HG02642 (cell line): ENCODE measurements around the gene BHLHE23.

Experiments
- ATAC-seq: cut with Tn5 transposase; IDR thresholded peaks from one replicate; pipeline ENCODE4 v1.9.1; 2021; ENCODE audit warnings: mild to moderate bottlenecking; ENCODE audit not compliant: unreplicated experiment, poor library complexity

BHLHE23 gene

DNA sequence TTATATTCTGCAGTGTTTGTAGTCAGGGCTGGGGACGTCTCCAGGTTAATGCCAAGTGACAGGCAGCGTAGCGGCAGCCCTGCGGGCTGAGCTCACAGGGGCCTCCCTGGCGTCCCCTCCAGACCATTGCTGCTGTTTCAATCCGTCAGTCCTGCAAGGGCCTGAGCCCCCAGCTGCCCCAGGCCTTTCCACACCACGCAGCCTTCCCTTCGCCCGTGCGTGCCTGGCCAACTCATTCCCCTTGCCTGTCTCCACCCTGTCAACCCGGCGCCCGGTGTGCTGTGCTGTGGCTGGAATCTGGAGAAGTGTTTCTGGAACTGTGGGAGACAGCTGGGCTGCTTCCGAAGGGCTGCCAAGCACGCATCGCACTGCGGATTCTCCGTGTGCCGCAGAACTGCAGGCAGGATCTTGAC lies 11.9 kb downstream of the BHLHE23 start:
- ATAC-seq, result no peak

DNA sequence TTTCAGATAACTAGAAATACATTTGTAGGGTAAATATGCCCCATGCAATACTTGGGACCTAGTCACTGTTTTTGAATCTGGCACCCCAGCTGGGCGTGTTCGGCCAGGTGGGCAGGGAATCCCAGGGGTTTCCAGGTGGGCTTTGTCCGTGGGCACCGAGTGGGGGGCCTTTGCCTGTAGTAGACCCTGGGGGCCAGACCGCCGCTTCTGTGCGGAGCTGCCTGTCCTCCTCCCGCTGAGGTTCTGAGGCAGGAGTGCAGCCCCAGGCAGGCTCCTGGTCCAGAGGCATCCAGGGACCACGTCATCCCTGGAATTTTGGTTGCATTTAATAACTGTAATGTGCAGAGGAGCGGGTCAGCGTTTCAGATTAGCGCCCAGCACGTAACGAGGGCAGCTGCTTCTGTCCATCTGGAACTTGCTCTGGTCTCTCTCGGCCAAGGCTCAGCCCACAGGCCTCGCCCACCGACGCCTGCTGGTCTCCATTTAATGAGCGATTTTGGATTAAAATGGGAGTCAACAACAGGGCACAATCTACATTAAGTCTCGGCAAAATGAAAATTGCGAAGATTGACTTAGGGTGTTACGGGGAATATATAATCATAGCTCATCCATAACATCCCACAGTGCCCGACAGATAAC lies 12.8 kb downstream of the BHLHE23 start:
- no peak for ATAC-seq

DNA sequence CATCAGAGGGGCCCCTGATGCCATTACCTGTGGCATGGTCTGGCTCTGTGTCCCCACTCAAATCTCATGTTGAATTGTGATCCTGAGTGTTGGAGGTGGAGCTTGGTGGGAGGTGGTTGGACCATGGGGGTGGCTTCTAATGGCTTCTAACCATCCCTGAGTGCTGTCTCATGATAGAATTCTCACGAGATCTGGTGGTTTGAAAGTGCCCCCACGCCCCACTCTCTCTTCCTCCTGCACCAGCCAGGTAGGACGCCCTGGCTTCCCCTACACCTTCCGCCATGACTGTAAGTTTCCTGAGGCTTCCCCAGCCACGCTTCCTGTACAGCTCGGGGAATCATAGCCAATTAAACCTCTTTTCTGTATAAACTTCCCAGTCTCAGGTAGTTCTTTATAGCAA lies 14.9 kb downstream of the BHLHE23 start:
- no peak for ATAC-seq

DNA sequence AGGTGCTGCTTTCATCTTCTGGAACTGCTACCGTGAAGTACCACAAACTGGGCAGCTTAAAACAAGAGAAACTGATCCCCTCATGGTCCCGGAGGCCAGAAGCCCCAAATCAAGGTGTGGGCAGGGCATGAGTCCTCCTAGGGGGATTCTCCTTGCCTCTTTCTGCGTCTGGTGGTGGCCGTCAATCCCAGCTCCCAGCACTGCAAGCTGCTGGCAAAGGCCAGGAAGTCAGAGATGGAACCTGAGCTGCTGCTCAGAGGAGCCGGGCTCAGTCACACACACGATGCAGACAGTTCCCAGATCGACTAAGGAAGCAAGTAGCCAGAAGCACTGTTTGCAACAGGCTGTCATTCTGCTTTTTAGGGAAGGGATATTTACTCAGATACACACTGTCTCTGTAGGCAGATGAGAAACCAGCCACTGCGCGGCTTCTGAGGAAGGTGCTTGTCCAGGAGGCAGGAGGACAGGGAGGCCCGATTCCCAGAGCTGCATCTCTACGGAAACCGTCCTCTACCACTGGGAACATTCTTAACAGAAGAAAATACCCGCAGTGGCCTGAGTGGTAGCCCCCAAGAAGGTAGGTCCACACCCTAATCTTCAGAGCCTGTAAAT lies 15.5 kb downstream of the BHLHE23 start:
- no peak for ATAC-seq

DNA sequence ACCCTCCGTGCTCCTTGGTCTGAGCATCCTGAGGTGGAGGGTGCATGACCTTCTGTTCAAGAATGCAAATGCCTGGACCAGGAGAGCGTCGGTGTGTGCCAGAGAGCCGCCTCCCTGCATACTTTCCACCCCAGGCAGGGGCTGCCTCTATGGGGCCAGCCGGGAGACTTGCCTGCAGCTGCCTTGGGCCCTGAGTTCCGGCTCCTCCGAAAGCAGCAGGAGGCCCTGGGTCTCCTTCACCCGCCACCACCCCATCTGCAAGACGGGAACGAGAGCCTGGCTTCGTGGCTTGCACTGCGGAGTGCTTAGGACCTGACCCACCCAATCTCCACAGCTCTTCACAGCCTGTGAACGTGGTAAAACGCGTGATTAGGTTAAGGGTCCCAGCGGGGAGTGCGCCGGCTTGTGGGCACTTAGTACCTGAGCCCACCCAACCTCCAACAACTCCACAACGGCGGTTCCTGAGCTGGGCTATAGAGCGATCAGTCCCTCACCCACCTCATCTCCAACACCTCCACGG lies 16.4 kb downstream of the BHLHE23 start:
- ATAC-seq, result no peak

DNA sequence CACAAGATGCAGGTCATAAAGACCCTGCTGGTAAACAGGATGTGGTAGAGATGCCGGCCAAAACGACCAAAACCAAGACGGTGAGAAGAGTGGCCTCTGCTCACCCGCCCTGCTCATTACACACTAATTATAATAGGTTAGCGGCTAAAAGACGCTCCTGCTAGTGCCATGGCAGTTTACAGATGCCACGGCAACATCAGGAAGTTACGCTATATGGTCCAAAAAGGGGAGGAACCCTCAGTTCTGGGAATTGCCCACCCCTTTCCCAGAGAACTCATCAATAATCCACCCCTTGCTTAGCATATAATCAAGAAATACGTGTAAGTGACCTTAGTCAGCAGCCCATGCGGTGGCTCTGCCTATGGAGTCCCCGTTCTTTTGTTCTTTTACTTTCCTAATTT lies 17.6 kb downstream of the BHLHE23 start:
- no peak for ATAC-seq

DNA sequence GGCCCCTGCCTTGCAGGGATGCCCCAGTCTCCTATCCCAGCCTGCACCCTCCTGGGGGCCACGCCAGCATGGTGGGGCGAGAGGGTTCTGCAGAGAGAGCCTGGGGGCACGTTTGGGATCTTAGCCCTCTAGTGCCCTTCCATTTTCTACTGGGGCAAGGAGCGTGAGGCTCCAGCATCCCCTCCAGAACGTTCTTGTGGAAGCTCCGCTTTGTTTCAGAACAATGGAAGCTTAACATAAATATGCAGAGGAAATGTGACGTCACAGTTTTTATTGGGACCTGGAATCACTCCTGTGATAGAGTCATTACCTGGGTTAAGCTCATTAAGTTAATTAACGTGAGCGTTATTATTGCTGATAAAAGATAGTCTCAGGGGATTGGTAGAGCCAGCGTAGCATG lies 19.6 kb downstream of the BHLHE23 start:
- ATAC-seq, result no peak

DNA sequence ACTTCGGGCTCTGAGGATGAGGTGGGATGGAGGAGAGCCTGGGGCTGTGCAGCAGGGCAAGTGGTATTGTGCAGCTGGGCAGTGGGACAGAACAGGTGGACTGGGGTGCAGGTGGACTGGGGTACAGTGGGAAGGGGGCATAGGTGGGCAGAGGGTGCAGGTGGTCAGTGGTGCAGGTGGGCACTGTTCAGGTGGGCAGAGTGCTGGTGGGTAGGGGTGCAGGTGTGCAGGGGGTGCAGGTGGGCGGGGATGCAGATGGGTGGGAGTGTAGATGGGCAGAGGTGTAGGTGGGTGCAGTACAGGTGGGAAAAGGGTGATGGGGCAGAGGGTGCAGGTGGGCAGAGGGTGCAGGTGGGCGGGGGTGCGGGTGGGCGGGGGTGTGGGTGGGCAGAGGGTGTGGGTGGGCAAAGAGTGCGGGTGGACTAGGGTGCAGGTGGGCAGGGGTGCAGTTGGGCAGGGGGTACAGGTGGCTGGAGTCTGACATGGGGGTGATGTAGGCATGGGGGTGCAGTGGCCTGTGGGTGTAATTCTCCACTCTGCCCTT lies 20.4 kb downstream of the BHLHE23 start:
- ATAC-seq, result no peak

DNA sequence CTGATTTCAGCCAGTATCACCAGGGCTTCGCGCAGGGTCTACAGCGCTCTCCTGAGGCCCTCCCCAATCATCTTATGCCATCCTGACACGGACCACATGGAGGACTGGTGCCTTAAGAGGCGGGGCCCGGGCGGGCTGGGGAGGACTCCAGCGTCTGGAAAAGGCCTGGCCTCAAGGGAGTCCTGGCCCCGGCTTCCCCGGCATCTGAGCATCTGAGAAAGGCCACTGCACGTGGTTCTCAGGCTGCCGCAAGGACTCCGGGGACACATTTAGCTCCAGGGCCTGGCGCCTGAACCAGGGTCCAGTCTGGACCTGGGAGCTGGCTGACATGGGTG lies 21.4 kb downstream of the BHLHE23 start:
- ATAC-seq, result no peak

DNA sequence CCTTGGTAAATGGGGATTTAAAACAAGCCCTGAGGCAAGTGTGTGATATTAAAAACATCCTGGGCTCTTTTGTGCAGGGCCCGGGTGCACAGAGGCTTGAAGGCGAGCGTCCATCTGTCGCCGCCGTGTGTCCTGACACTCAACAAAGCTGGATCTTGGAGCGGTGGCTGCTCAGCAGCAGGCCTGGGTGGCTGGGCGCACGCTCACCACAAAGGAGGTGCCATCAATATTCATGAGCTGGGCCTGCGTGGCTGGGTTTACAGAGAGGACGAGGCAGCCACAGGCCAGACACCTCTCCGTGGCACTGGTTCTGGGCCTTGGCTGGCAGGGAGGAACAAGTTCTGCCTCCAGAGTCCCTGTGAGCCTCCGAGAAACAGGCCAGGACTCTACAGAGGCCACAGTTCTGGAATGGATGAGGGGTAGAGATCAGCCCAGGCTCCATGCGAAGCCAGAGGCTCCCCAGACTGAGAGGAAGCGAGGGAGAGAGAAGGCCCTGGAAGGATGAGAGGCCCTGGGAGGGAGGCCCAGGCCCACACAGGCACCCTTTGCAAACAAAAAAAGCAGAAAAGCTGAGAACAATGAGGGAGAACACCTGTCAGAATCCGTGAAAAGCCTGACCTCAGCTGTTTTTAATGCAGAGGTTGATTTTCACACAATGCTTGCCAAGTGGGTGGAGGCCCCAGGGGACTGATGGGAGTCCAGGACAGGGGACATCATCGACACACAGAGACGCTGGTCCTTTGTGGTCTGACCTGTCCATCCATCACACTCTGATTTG lies 21.9 kb downstream of the BHLHE23 start:
- ATAC-seq, result no peak

DNA sequence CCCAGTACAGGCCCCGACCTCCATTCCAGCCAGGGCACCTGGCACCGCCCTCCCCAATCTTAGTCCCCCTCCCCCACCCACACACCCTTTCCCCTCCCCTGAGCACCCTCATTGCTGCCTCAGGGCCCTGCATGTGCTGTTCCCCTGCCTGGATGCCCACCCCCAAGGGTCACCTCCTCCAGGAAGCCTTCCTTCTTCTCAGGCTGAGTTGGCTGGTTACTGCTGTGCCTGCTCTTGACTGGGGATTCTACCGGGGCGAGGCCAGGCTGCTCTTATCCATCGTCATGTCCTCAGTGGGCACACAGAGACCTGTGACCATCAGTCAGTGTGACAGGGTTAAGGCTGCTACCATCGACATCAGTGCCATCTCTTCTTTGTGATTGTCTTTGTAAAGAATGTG lies 23.6 kb downstream of the BHLHE23 start:
- no peak for ATAC-seq

DNA sequence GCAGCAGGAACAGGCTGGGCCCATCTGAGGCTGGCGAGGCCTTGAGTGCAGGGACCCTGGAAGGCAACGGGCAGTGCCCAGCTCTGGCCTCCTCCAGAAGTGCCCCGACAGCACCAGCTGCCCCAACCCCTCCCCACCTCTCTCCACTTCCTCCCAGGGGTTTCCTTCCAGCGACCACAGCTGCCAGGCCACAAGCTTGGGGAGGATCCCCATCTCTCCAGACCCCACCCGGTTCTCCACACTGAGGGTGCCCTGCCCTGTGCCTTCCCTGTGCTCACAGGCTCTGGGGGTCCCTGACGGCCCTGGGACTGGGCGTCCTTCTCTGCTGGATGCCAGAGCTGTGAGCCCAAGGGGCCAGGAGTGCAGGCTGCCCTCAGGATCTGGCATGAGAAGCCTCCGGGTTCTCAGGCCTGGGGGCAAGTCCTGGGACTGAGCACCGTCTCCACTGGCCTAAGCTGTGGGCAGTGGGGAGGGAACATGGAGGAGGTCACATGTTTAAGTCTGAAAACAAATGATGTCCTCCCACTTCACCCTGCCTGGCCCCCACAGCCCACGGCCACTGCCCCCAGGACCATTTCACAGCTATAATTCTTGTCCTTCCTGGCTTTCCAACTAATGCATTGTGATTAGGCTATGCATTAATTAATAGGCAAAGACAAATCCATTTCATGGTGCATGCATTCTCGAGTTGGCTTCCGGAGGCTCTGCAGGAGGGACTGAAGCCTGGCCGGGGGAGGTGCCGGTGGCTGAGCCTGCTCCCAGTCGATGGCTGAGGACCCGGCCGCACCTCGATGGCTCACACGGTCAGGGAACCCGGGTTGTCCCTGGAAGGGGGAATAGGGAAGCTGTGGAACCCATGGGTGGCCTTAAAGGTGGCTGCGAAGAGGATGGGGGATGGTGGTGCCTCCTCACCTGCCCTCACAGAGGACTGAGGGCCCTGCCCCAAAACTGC lies 24.4 kb downstream of the BHLHE23 start:
- no peak for ATAC-seq

DNA sequence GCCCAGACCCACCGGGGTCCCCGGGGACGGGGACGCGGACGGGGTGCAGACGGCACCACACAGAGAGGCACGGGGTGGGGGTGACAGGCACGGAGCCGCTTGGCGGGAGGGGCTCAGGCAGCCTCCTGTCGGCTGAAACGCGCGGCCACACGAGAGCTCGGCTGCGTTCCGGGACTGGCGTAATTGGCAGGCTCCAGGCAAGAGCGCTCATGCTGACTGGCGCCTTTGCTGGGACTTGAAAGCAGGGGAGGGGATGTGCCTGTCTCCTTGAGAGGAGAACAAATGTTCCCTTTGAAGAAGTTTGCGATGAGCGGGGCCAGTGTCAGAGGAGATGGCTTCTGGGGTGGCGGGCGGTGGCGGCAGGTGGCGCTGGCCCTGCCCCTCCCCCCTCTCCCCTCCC lies 25.8 kb downstream of the BHLHE23 start:
- ATAC-seq, result no peak

DNA sequence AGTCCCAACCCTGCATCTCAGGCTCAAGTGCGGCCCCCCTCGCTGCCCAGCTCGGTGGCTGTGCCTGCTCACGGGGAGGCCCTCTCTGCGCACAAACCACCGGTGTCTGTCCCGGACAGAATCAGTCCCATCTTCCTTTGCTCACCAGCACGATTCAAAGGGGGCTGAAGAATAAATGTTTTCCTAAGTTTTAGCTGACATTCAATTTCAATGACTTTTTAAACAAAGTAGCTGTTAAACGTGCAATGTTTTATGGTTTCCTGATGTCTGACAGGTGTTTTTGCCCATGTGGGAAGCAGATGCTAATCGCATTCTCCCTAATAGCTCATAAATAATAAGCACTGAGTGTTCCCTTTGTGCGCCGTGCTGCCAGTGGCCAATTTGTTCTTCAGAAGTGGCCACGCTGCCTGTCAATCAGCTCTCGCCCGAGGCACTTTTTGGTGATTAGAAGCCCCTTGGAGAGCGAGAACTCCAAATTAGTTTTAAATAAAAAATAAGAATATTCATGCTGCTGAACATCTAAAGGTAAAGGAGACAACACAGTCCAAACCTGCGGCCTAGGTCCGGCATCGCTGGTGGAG lies 26.3 kb downstream of the BHLHE23 start:
- no peak for ATAC-seq

DNA sequence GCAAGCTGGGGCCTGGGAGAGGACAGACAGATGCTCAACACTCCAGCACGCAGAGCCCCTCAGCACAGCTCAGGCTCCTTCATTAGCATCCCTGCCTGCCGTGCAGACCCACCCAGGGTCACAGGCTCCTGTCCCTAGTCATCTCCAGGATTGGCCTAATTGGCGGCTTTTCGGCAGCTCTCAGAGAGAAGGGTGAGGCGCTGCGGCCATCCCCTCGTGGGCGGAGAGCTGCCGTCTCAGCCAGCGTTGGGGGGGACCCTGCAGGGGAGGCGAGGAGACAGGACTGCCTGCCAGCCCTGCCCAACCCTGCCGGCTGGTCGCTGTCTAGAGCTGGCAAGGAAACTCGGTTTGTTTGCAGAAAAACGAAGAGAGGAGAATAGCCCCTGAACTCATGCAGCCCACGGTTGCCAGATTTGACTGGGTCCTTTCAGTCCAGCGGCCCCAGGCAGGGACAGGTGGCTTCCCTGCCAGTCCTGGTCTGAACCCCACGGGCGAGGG lies 26.8 kb downstream of the BHLHE23 start:
- no peak for ATAC-seq

DNA sequence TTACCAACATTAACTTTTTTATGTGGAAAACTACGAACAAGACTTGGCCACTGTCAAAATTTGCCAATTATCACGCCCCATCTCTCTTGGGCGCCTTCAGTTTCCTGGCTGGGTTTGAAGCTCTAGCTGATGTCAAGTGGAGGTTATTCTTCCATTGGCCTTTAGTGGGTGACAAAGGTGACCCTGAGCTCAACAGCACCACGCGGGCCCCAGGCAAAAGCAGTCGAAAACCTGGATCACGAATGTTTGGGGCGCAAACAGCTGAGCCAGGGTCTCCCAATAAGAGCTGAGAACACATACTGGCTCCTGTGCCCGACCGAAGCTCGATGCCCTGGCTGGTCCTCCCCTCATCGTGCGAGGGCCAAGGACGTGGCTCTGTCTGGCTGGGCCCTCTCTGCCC lies 27.5 kb downstream of the BHLHE23 start:
- ATAC-seq, result no peak

DNA sequence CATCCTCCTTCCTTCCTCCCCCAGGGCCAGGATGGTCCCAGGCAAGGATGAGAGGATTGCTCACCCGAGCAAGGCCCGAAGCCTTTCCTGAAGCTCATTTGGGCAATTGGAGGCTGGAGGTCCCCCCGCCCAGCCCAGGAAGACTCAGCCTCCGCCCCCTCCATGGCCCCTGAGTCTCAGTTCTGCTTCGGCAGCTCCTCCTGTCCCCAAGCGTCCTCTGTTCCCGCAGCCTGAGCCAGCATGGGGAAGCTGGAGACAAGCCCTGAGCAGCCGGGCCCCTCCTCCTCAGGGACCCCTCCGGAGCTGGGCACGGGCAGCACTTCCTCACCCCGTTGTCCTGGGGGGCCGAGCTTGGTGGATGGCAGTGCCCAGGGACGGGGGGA lies 28.2 kb downstream of the BHLHE23 start:
- ATAC-seq, result no peak

DNA sequence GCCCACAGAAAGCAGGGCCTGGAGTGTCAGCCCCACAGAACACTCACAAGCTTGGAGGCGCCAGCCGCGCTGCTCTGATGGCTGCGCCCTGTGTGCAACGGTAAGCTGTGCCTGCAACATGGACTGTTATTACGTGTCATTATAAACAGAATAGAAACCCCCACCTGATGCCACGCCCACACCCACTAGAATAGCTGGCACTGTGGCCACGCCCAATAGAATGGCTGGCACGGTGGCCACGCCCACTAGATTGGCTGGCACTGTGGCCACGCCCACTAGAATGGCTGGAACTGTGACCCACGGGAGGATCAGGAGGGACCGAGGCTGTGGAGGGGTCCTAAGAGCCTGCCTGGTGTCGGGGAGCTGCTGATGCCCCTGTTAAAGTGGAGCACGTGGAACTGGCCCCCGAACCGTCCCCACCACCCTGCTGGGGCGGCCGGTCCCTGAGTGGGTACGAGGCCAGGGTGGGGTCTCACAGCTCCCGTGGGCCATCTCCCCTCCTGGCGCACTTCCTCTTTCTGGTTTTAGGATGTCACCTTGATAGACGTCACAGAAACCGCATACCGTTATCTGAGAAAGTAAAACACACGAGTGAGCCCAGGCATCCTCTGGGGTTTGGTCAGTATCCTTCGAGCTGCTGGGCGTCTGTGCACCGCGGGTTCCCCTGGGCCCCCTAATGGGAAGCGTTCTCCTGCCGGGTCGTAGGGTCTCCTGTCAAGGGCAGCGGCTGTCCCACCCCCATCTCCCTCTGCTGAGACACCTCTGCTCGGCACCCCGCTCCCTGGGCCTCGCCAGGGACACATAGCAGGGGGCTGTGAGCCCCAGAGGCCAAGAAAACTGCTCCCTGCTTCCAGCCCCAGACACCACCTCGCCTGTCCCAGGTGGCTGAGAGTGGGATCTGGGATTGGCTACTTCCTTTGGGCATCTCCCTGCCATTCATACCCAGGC lies 28.9 kb downstream of the BHLHE23 start:
- peak; percentile 47 for ATAC-seq

DNA sequence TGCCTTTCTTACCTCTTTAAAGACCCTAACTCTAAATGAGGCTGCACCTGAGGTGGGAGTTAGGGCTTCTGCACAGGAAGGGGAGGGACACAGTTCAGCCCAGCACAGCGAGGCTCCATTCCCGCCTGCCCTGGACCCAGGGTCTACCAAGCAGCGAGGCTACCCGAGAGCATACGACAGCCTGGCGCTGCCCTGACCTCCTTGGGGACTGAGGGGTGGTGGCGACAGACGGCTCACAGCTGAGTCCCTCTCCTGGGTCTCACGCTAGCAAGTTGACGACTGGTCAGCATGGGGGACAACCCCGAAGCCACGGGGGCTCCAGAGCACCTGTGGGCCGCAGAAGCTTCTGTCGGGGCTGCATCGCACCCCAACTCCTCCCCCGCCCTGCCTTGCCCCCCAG lies 29.9 kb downstream of the BHLHE23 start:
- no peak for ATAC-seq
